OCI-LY1 (cell line): ENCODE data around the gene KCNK4.

Experiments used
- H2AFZ ChIP-seq: fragments of 200-600 bp; sonication (generic), shearing (Covaris generic); 2 replicates; pipeline ENCODE4 v1.6.0; 2014; ENCODE audit warnings: antibody characterized with exemption, mild to moderate bottlenecking, low read length
- H3F3A ChIP-seq: fragments of 200-600 bp; sonication (generic), shearing (Covaris generic); 2 replicates; pipeline ENCODE4 v1.6.0; 2014; ENCODE audit warnings: mild to moderate bottlenecking, antibody characterized with exemption, low read length, moderate library complexity; ENCODE audit not compliant: insufficient read depth
- H3K27ac ChIP-seq: fragments of 200-600 bp; sonication (generic); 2 replicates; pipeline ENCODE4 v1.5.1; 2014; ENCODE audit warnings: low read length, mixed run types, mild to moderate bottlenecking, low read depth; ENCODE audit not compliant: poor library complexity, severe bottlenecking
- H3K27me3 ChIP-seq: fragments of 200-600 bp; sonication (generic); 2 replicates; pipeline ENCODE4 v1.6.0; 2014; ENCODE audit warnings: antibody characterized with exemption, mild to moderate bottlenecking, low read length, moderate library complexity; ENCODE audit not compliant: insufficient read depth
- H3K36me3 ChIP-seq: fragments of 200-600 bp; sonication (generic); 2 replicates; pipeline ENCODE4 v1.6.1; 2014; ENCODE audit warnings: mild to moderate bottlenecking, antibody characterized with exemption, low read length, moderate library complexity, mixed read lengths; ENCODE audit not compliant: insufficient read depth
- H3K4me1 ChIP-seq: fragments of 200-600 bp; sonication (generic); 2 replicates; pipeline ENCODE4 v1.5.1; 2014; ENCODE audit warnings: mild to moderate bottlenecking, low read length, moderate library complexity; ENCODE audit not compliant: insufficient read depth, severe bottlenecking
- H3K4me2 ChIP-seq: fragments of 200-600 bp; sonication (generic), shearing (Covaris generic); 2 replicates; pipeline ENCODE4 v1.6.1; 2014; ENCODE audit warnings: low read length
- H3K4me3 ChIP-seq: fragments of 200-600 bp; sonication (generic); 2 replicates; pipeline ENCODE4 v1.5.1; 2014; ENCODE audit warnings: low read length, low read depth, mild to moderate bottlenecking, mixed read lengths; ENCODE audit not compliant: poor library complexity, severe bottlenecking
- H3K79me2 ChIP-seq: fragments of 200-600 bp; shearing (Covaris generic); 2 replicates; pipeline ENCODE4 v1.6.1; 2016; ENCODE audit warnings: mixed run types, low read length, mixed read lengths; ENCODE audit not compliant: insufficient read depth
- H3K9ac ChIP-seq: fragments of 200-600 bp; sonication (generic), shearing (Covaris generic); 2 replicates; pipeline ENCODE4 v1.6.1; 2014; ENCODE audit warnings: mild to moderate bottlenecking, low read length, mixed read lengths
- H3K9me2 ChIP-seq: fragments of 200-600 bp; sonication (generic), shearing (Covaris generic); 2 replicates; pipeline ENCODE4 v1.6.1; 2014; ENCODE audit warnings: low read depth, mild to moderate bottlenecking, low read length, mixed read lengths
- H3K9me3 ChIP-seq: fragments of 200-600 bp; shearing (Covaris generic); 2 replicates; pipeline ENCODE4 v1.6.1; 2014; ENCODE audit warnings: low read length, mixed read lengths
- H4K20me1 ChIP-seq: fragments of 200-600 bp; sonication (generic), shearing (Covaris generic); 2 replicates; pipeline ENCODE4 v1.6.0; 2016; ENCODE audit warnings: mild to moderate bottlenecking, low read length; ENCODE audit not compliant: insufficient read depth
- CTCF ChIP-seq: fragments of 200-600 bp; sonication (generic), shearing (Covaris generic); IDR thresholded peaks from 2 replicates; pipeline ENCODE4 v1.5.1; 2017; ENCODE audit warnings: mild to moderate bottlenecking, antibody characterized with exemption, low read length, moderate library complexity, mixed read lengths
- EZH2 ChIP-seq: fragments of 200-600 bp; sonication (generic), shearing (Covaris generic); IDR thresholded peaks from 2 replicates; pipeline ENCODE4 v1.8.0; 2017; ENCODE audit warnings: borderline replicate concordance, mixed run types, mild to moderate bottlenecking, antibody characterized with exemption, low read length, moderate library complexity, mixed read lengths

Gene KCNK4

GRCh38 chr11:64318766-64319761 is 28.0 kb downstream of the KCNK4 start:
- TF ChIP-seq EZH2, result no peak
- no peak for TF ChIP-seq CTCF
- Histone ChIP-seq H3K4me1 (peaks cover 18% of the 10 kb centered on the region), H4K20me1 (no peaks in the 10 kb centered on the region), H3K9me3 (no peaks in the 10 kb centered on the region), H3K4me3 (peak overlapping the region; percentile 89), H3K79me2 (no peaks in the 10 kb centered on the region), H3K9me2 (no peaks in the 10 kb centered on the region), H3F3A (no peaks in the 10 kb centered on the region), H2AFZ (no peak overlapping the region), H3K4me2 (peak overlapping the region; percentile 73), H3K36me3 (peaks cover 34% of the 10 kb centered on the region; the same call in 1 of the 2 replicates), H3K27ac (peak overlapping the region; percentile 94), H3K9ac (peak overlapping the region; percentile 91), H3K27me3 (no peaks in the 10 kb centered on the region)

- H3K9ac ChIP-seq, result no peak overlapping the region
- peaks cover 18% of the 10 kb centered on the region for H3K4me1 ChIP-seq
- no peak overlapping the region for H3K4me2 ChIP-seq
- H3K4me3 ChIP-seq, result no peak overlapping the region
- H4K20me1 ChIP-seq, result no peaks in the 10 kb centered on the region
- TF ChIP-seq CTCF (no peak), EZH2 (no peak)
- H3K36me3 ChIP-seq, result peaks cover 20% of the 10 kb centered on the region; the same call in 1 of the 2 replicates
- H3K9me3 ChIP-seq, result no peaks in the 10 kb centered on the region
- no peak overlapping the region for H2AFZ ChIP-seq
- no peaks in the 10 kb centered on the region for H3K27me3 ChIP-seq
- H3K9me2 ChIP-seq, result no peaks in the 10 kb centered on the region
- no peaks in the 10 kb centered on the region for H3F3A ChIP-seq
- no peaks in the 10 kb centered on the region for H3K79me2 ChIP-seq
- no peak overlapping the region for H3K27ac ChIP-seq
Observed at GRCh38 chr11:64320556-64320955, 29.5 kb downstream of the KCNK4 start.

- H2AFZ ChIP-seq, result no peak overlapping the region
- no peak for TF ChIP-seq CTCF
- no peak for TF ChIP-seq EZH2
- H3F3A ChIP-seq, result no peaks in the 10 kb centered on the region
- no peak overlapping the region for H3K9ac ChIP-seq
- H3K27ac ChIP-seq, result no peak overlapping the region
- no peaks in the 10 kb centered on the region for H3K79me2 ChIP-seq
- H4K20me1 ChIP-seq, result no peaks in the 10 kb centered on the region
- H3K9me2 ChIP-seq, result no peaks in the 10 kb centered on the region
- no peaks in the 10 kb centered on the region for H3K27me3 ChIP-seq
- H3K4me1 ChIP-seq, result peaks cover 16% of the 10 kb centered on the region
- H3K9me3 ChIP-seq, result no peaks in the 10 kb centered on the region
- no peak overlapping the region for H3K4me2 ChIP-seq
- H3K4me3 ChIP-seq, result no peak overlapping the region
- peaks cover 16% of the 10 kb centered on the region; the same call in 1 of the 2 replicates for H3K36me3 ChIP-seq
Observed at GRCh38 chr11:64321026-64321425, 29.9 kb downstream of the KCNK4 start.
